HepG2 (cell line): ENCODE results near the gene RAB3C. TPM values are rescaled to one million over a fixed set of nuclear protein-coding genes. Genes with fewer than 3 reads are reported as not detected.

Experiments used
- ATAC-seq: fragments of 200-7000 bp; cut with Tn5 transposase; 3 replicates; pipeline ENCODE4 v1.9.1; 2020; ENCODE audit warnings: mild to moderate bottlenecking, moderate library complexity
- BruUV-seq: library from RNA; stranded (reverse); fragments of 400-500 nt; replicated peaks from 2 replicates; lab custom pipeline; 2021; lab: Mats Ljungman, UMichigan
- CTCF ChIA-PET: fragments of 300-600 bp; formaldehyde crosslinking; extraction: SDS; loops from one replicate; lab custom pipeline; 2021; ENCODE audit warnings: low total read pairs, inconsistent platforms, low intra/inter-chr PET ratio; lab: Yijun Ruan, JAX
- POLR2A ChIA-PET: fragments of 350-600 bp; sonication (Branson Sonifier 250); formaldehyde crosslinking; loops from one replicate; lab custom pipeline; 2020; ENCODE audit warnings: antibody characterized with exemption, inconsistent platforms; lab: Yijun Ruan, JAX
- DNase-seq: peaks from one replicate; pipeline ENCODE4 v3.0.0-alpha.2; 2015; ENCODE audit warnings: low spot score
- FAIRE-seq: peaks from 3 replicates; lab custom pipeline; 2011; peaks lifted over from hg19 to GRCh38; lab: Jason Lieb, UNC
- H2AFZ ChIP-seq: one replicate; pipeline ENCODE4 v1.6.1; 2011; ENCODE audit warnings: low read length, inconsistent platforms
- H3K27ac ChIP-seq: fragments of 300-600 bp; 3 replicates; pipeline ENCODE4 v1.8.0; 2011; ENCODE audit warnings: mixed run types, mild to moderate bottlenecking, mixed read lengths, low read length, inconsistent platforms; ENCODE audit not compliant: insufficient read depth; ENCODE audit errors: extremely low read length
- H3K27me3 ChIP-seq, 2 experiments: fragments of 200-600 bp in 1 of 2; 2 replicates in 1 of 2; 3 replicates in 1 of 2; pipeline versions ENCODE4 v1.6.0 to v1.8.0; 2011; ENCODE audit warnings: low read length in 2 of 2, mild to moderate bottlenecking in 2 of 2, moderate library complexity in 2 of 2, inconsistent platforms in 1 of 2; ENCODE audit not compliant: insufficient read depth in 2 of 2, control insufficient read depth in 1 of 2
- H3K36me3 ChIP-seq, 2 experiments: fragments of 200-600 bp in 1 of 2; replicated peaks in 1 of 2; 2 replicates in 1 of 2; 3 replicates in 1 of 2; pipeline versions ENCODE4 v1.5.1 to v1.8.0; 2011; ENCODE audit warnings: low read length in 2 of 2, inconsistent platforms in 1 of 2; ENCODE audit not compliant: insufficient read depth in 2 of 2, control insufficient read depth in 1 of 2
- H3K4me1 ChIP-seq: 2 replicates; pipeline ENCODE4 v1.5.1; 2012; ENCODE audit warnings: low read length, inconsistent platforms; ENCODE audit not compliant: insufficient read depth
- H3K4me2 ChIP-seq: 2 replicates; pipeline ENCODE4 v1.6.0; 2011; ENCODE audit warnings: low read depth, low read length, inconsistent platforms
- H3K4me3 ChIP-seq, 3 experiments: fragments of 200-600 bp in 1 of 3; sonication (generic), shearing (Covaris generic) in 1 of 3; replicated peaks in 1 of 3; 2 replicates each; pipeline ENCODE4 v1.5.1; 2011 to 2016; ENCODE audit warnings: low read length in 3 of 3, inconsistent platforms in 2 of 3, low read depth in 2 of 3, mild to moderate bottlenecking in 2 of 3, control low read depth in 1 of 3, mixed read lengths in 1 of 3; ENCODE audit not compliant: insufficient read depth in 1 of 3
- H3K79me2 ChIP-seq: one replicate; pipeline ENCODE4 v1.6.1; 2011; ENCODE audit warnings: low read length, inconsistent platforms; ENCODE audit not compliant: insufficient read depth
- H3K9ac ChIP-seq: 2 replicates; pipeline ENCODE4 v1.6.0; 2011; ENCODE audit warnings: mild to moderate bottlenecking, low read depth, low read length, inconsistent platforms; ENCODE audit not compliant: insufficient read depth
- H3K9me3 ChIP-seq: 2 replicates; pipeline ENCODE4 v1.5.1; 2012; ENCODE audit warnings: mild to moderate bottlenecking, low read length
- H4K20me1 ChIP-seq: 2 replicates; pipeline ENCODE4 v1.6.0; 2011; ENCODE audit warnings: inconsistent platforms, mild to moderate bottlenecking, low read length, moderate library complexity; ENCODE audit not compliant: insufficient read depth
- AGO2 ChIP-seq: fragments of 200-400 bp; formaldehyde crosslinking; optimal IDR thresholded peaks from 2 replicates; pipeline ENCODE3; 2017; ENCODE audit warnings: mild to moderate bottlenecking, low read depth, low read length, moderate library complexity
- FOXA3 ChIP-seq: IDR thresholded peaks from 2 replicates; pipeline ENCODE4 v1.6.1; 2016; ENCODE audit warnings: missing genetic modification reagents, missing compliant biosample characterization
- IRX3 ChIP-seq: sonication (generic); formaldehyde crosslinking; IDR thresholded peaks from 2 replicates; pipeline ENCODE4 v1.8.1; 2023; ENCODE audit warnings: mild to moderate bottlenecking, low read depth, missing genetic modification reagents, borderline replicate concordance
- JARID2 ChIP-seq: sonication (generic); formaldehyde crosslinking; IDR thresholded peaks from 2 replicates; pipeline ENCODE4 v1.8.1; 2023; ENCODE audit warnings: missing genetic modification reagents, inconsistent platforms; ENCODE audit not compliant: insufficient replicate concordance
- RAD51 ChIP-seq: fragments of 450-650 bp; IDR thresholded peaks from 2 replicates; pipeline ENCODE4 v1.6.1; 2016; ENCODE audit warnings: borderline replicate concordance
- SALL1 ChIP-seq: sonication (generic); formaldehyde crosslinking; IDR thresholded peaks from 2 replicates; pipeline ENCODE4 v1.8.0; 2022; ENCODE audit warnings: mild to moderate bottlenecking, missing genetic modification reagents
- SMARCC2 ChIP-seq: fragments of 450-650 bp; IDR thresholded peaks from 2 replicates; pipeline ENCODE4 v1.6.1; 2017; ENCODE audit warnings: antibody characterized with exemption, mild to moderate bottlenecking
- ZNF224 ChIP-seq: sonication (generic); formaldehyde crosslinking; IDR thresholded peaks from 2 replicates; pipeline ENCODE4 v1.5.0; 2020; ENCODE audit warnings: mild to moderate bottlenecking, missing genetic modification reagents
- ZNF331 ChIP-seq: sonication (generic); formaldehyde crosslinking; IDR thresholded peaks from 2 replicates; pipeline ENCODE4 v1.4.0; 2020; ENCODE audit warnings: missing genetic modification reagents
- ZNF670 ChIP-seq: sonication (generic); formaldehyde crosslinking; IDR thresholded peaks from 2 replicates; pipeline ENCODE4 v1.8.0; 2022; ENCODE audit warnings: mild to moderate bottlenecking, missing genetic modification reagents, borderline replicate concordance
- WGBS: methylation state at CpG from one replicate; pipeline ENCODE4 v1.1.6; 2017; ENCODE audit warnings: low lambda C conversion rate; 5-methylcytosine and 5-hydroxymethylcytosine counted together
- in situ Hi-C: cut with HindIII; loops from 2 replicates; pipeline ENCODE4 v1.10.0; 2017; ENCODE audit warnings: low pct_unique_long_range_greater_than_20kb; ENCODE audit not compliant: extremely low pct_ligation_motif_present
- intact Hi-C: fragments of 100-400 bp; cut with micrococcal nuclease; formaldehyde crosslinking; loops from one replicate; pipeline ENCODE4 v1.10.0; 2022; ENCODE audit not compliant: unreplicated experiment
- polyA plus RNA-seq, 8 experiments: library from polyadenylated mRNA; depleted of rRNA in 3 of 8; stranded (reverse) in 7 of 8; unstranded in 1 of 8; fragments of >200 nt; fragmentation: Illumina TruSeq in 4 of 8; extraction: Trizol in 4 of 8; gene quantifications; 2 replicates each; pipeline versions ENCODE4 v1.2.1 to v1.2.3, GENCODE V29; 2011 to 2016; ENCODE audit warnings: low read depth in 4 of 8, missing spikeins in 1 of 8, mixed read lengths in 1 of 8; ENCODE audit not compliant: insufficient read depth in 1 of 8
- total RNA-seq, 5 experiments: library from RNA; depleted of rRNA; stranded (reverse); fragments of >200 nt; fragmentation: Illumina TruSeq; extraction: Trizol; gene quantifications; 2 replicates each; pipeline ENCODE4 v1.2.3, GENCODE V29; 2016; ENCODE audit warnings: low read depth in 1 of 5
- TF ChIP-seq, protein P1 (sequence below): sonication (generic); formaldehyde crosslinking; IDR thresholded peaks from 2 replicates; pipeline ENCODE4 v1.5.1; 2020; ENCODE audit warnings: missing genetic modification reagents, mild to moderate bottlenecking, borderline replicate concordance
- TF ChIP-seq, protein P2 (sequence below): sonication (generic); formaldehyde crosslinking; IDR thresholded peaks from 2 replicates; pipeline ENCODE4 v1.4.0; 2020; ENCODE audit warnings: missing genetic modification reagents, low read depth, mild to moderate bottlenecking, borderline replicate concordance
- TF ChIP-seq, protein P3 (sequence below): sonication (generic); formaldehyde crosslinking; IDR thresholded peaks from 2 replicates; pipeline ENCODE4 v1.5.1; 2020; ENCODE audit warnings: missing genetic modification reagents, mild to moderate bottlenecking, borderline replicate concordance
- TF ChIP-seq, protein P4 (sequence below): sonication (generic); formaldehyde crosslinking; IDR thresholded peaks from 2 replicates; pipeline ENCODE4 v1.4.0; 2020; ENCODE audit warnings: missing genetic modification reagents, borderline replicate concordance

Gene RAB3C
- total and polyA plus RNA-seq, 2 of the 13 experiments (the other 11 are each of a cell fraction or from before 2014, with no cell fraction given), result not detected

DNA sequence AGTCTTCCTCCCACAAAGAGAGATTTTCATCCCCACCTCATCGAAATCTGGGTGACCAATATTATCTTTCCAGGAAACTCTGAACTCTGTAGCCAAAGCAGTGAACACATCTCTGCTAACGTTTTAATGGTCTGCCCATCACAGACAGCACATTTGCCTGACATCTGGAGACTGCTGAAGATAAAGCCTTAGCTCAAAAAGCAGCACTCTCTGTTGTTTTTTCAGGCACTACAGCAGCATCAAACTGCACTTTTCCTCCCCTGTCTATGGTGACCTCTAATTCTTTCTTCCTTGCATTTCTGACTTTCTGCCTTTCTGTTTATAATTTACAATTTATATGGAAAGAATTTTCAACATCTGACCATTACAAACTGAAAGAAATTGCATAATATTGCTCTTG is 66.8 kb downstream of the RAB3C start (continued):
- no peak for TF ChIP-seq AGO2
- TF ChIP-seq, protein P1, sequence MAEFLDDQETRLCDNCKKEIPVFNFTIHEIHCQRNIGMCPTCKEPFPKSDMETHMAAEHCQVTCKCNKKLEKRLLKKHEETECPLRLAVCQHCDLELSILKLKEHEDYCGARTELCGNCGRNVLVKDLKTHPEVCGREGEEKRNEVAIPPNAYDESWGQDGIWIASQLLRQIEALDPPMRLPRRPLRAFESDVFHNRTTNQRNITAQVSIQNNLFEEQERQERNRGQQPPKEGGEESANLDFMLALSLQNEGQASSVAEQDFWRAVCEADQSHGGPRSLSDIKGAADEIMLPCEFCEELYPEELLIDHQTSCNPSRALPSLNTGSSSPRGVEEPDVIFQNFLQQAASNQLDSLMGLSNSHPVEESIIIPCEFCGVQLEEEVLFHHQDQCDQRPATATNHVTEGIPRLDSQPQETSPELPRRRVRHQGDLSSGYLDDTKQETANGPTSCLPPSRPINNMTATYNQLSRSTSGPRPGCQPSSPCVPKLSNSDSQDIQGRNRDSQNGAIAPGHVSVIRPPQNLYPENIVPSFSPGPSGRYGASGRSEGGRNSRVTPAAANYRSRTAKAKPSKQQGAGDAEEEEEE (CRISPR knock-in tag), result no peak
- TF ChIP-seq ZNF331 (CRISPR knock-in tag), result no peak
- TF ChIP-seq, protein P2, sequence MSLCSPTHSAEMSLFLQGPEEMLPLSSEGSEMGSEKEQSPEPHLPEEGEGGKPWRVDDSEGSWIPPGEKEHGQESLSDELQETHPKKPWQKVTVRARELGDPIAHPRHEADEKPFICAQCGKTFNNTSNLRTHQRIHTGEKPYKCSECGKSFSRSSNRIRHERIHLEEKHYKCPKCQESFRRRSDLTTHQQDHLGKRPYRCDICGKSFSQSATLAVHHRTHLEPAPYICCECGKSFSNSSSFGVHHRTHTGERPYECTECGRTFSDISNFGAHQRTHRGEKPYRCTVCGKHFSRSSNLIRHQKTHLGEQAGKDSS (CRISPR knock-in tag), result no peak
- TF ChIP-seq SMARCC2, result no peak
- no peak for TF ChIP-seq SALL1 (CRISPR knock-in tag)
- TF ChIP-seq RAD51, result no peak

DNA sequence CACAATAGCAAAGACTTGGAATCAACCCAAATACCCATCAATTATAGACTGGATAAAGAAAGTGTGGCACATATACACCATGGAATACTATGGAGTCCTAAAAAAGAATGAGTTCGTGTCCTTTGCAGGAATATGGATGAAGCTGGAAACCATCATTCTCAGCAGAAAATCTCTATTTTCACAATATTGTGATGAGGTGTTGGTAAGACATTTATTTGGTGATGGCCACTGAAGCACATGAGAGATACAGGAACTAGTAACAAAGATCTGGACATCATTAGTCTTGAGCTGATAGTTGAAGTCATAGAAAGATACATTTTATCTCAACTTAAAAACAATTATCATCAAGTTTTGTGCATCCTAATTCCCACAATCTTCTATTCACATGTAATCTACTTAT is 70.6 kb downstream of the RAB3C start:
- no peaks in the 10 kb centered on the region for H4K20me1 ChIP-seq
- in situ Hi-C loops, result no loop called here
- no peak overlapping the region for H2AFZ ChIP-seq
- H3K36me3 ChIP-seq, result no peaks in the 10 kb centered on the region
- no peaks in the 10 kb centered on the region for H3K79me2 ChIP-seq
- POLR2A ChIA-PET, result no interaction called here
- no peaks in the 10 kb centered on the region for H3K9me3 ChIP-seq
- DNase-seq (no peak), ATAC-seq (no peak), FAIRE-seq (no peak)
- 0% methylated on average over 1 of the region's 1 CpG for WGBS
- H3K4me2 ChIP-seq, result no peak overlapping the region
- intact Hi-C loops, result no loop called here
- no TSS peak for BruUV-seq
- no peaks in the 10 kb centered on the region for H3K4me1 ChIP-seq
- TF ChIP-seq, protein P3, sequence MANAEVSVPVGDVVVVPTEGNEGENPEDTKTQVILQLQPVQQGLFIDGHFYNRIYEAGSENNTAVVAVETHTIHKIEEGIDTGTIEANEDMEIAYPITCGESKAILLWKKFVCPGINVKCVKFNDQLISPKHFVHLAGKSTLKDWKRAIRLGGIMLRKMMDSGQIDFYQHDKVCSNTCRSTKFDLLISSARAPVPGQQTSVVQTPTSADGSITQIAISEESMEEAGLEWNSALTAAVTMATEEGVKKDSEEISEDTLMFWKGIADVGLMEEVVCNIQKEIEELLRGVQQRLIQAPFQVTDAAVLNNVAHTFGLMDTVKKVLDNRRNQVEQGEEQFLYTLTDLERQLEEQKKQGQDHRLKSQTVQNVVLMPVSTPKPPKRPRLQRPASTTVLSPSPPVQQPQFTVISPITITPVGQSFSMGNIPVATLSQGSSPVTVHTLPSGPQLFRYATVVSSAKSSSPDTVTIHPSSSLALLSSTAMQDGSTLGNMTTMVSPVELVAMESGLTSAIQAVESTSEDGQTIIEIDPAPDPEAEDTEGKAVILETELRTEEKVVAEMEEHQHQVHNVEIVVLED (CRISPR knock-in tag), result no peak
- TF ChIP-seq ZNF670 (CRISPR knock-in tag) (no peak), FOXA3 (no peak), JARID2 (no peak), IRX3 (CRISPR knock-in tag) (no peak), ZNF224 (CRISPR knock-in tag) (no peak)
- TF ChIP-seq, protein P4, sequence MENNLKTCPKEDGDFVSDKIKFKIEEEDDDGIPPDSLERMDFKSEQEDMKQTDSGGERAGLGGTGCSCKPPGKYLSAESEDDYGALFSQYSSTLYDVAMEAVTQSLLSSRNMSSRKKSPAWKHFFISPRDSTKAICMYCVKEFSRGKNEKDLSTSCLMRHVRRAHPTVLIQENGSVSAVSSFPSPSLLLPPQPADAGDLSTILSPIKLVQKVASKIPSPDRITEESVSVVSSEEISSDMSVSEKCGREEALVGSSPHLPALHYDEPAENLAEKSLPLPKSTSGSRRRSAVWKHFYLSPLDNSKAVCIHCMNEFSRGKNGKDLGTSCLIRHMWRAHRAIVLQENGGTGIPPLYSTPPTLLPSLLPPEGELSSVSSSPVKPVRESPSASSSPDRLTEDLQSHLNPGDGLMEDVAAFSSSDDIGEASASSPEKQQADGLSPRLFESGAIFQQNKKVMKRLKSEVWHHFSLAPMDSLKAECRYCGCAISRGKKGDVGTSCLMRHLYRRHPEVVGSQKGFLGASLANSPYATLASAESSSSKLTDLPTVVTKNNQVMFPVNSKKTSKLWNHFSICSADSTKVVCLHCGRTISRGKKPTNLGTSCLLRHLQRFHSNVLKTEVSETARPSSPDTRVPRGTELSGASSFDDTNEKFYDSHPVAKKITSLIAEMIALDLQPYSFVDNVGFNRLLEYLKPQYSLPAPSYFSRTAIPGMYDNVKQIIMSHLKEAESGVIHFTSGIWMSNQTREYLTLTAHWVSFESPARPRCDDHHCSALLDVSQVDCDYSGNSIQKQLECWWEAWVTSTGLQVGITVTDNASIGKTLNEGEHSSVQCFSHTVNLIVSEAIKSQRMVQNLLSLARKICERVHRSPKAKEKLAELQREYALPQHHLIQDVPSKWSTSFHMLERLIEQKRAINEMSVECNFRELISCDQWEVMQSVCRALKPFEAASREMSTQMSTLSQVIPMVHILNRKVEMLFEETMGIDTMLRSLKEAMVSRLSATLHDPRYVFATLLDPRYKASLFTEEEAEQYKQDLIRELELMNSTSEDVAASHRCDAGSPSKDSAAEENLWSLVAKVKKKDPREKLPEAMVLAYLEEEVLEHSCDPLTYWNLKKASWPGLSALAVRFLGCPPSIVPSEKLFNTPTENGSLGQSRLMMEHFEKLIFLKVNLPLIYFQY (CRISPR knock-in tag), result no peak
- H3K4me3 ChIP-seq, result no peak overlapping the region
- no peak overlapping the region for H3K9ac ChIP-seq
- H3K27me3 ChIP-seq, result no peaks in the 10 kb centered on the region
- CTCF ChIA-PET, result no interaction called here
- no peak overlapping the region for H3K27ac ChIP-seq
